ENCODE results near the gene JAM2.

DNA sequence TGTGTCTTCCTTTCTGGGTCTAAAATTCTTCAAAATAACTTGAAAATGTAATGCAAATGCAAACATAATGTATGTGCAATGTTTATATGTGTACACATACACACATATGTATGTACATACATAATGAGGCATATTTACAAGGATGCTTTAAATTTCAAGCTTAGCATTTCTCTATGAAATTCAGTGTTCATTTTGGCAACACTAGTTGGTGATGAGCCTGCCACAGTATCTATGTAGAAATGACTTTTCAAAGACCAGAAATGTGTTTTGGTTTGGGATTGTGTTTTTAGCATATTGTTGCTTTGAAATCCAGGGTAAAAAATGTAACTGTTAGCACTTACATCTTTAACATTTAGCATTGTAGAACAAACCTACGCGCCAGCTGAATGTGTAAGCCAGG is 105.8 kb downstream of the JAM2 start:
- TF ChIP-seq TAF1 (IDR thresholded peaks at IDR 0.05; ENCODE audit: low read depth) (no peak), REST (IDR thresholded peaks at IDR 0.05; ENCODE audit: low read depth) (no peak), YY1 (IDR thresholded peaks at IDR 0.05; ENCODE audit: low read depth) (no peak), CEBPB (IDR thresholded peaks at IDR 0.05) (no peak), RAD21 (IDR thresholded peaks at IDR 0.05; ENCODE audit: low read depth) (no peak), EP300 (IDR thresholded peaks at IDR 0.05; ENCODE audit: borderline replicate concordance) (no peak), TCF12 (IDR thresholded peaks at IDR 0.05; ENCODE audit: low read depth) (no peak), ZBTB7A (IDR thresholded peaks at IDR 0.05; ENCODE audit: low read depth) (no peak), MAX (IDR thresholded peaks at IDR 0.05) (no peak), FOXM1 (IDR thresholded peaks at IDR 0.05; ENCODE audit: borderline replicate concordance, low read depth) (no peak)
- TF ChIP-seq, protein P1, sequence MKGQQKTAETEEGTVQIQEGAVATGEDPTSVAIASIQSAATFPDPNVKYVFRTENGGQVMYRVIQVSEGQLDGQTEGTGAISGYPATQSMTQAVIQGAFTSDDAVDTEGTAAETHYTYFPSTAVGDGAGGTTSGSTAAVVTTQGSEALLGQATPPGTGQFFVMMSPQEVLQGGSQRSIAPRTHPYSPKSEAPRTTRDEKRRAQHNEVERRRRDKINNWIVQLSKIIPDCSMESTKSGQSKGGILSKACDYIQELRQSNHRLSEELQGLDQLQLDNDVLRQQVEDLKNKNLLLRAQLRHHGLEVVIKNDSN (IDR thresholded peaks at IDR 0.05), result no peak

Measured in Ishikawa (cell line).